DMS 273 (cell line): ENCODE measurements around the gene LAMA4.
A peak's percentile ranks its signal among the peaks of the same experiment; 100 is the strongest.

Experiments
- DNase-seq: peaks from one replicate; lab custom pipeline; 2025; ENCODE audit not compliant: unreplicated experiment; lab: John Stamatoyannopoulos, UW

Gene LAMA4

DNA sequence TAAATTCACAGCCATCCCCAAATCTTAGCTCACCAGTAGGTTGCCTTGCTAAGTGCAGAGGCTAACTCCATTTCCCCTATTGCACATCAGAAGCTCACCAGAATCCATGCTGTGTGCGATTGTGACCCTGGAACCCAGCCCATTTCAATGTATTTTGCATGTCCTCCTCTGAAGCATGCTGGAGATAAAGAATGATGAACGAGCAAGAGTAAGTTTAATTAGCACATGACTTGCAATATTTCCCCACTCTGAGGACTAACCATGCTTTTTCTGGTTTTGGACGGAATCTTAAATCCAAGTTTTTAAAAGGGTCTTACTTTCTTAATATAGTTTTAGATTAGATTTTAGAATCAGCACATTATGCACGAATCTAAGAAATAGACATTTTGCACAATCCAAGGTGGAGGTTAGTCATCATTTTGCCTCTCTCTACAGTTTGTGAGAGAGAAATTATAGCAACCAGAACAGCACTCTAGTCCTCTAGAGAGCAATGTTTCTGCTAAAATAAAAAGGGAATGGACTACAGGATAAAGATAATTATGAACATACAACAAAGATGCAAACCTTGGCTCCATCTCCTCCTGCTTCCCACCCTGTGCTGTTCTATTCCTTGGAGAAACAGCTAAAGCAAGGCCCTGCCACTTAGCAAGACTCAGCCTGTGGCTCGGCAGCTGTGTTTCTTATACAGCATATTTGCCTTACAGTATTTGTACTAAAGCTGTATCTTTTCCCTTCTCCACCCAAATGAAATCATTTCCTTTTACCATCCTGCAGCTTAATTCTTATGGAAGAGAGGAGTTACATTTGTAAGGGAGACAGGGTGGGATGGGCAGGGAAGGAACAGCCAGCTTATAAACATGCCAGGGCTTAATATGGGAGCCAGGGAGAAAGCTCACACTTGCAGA, 24.9 kb upstream of the LAMA4 start:
- DNase-seq = no peak

GRCh38 chr6:112275365-112275764, 21.0 kb upstream of the LAMA4 start:
- DNase-seq = no peak

DNA sequence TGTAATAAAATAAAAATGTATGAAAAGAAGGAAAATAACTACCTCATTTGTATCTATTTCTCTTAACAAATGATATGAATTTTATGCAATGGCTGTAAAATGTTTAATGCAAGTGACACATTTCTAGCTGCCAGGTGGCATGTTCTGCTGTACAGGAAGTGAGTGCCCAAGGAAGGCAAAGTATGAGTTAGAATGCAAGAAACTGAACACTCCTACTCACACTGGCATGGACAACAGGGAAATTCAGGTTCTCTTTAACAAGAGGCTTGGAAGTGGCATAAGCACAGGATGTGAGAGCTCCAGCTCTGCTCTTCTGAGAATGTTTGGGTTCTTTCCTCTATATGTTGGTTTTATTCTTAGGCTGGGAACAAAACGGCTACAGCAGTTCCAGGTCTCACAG, 20.4 kb upstream of the LAMA4 start:
- no peak for DNase-seq

GRCh38 chr6:112272799-112273198, 18.4 kb upstream of the LAMA4 start:
- DNase-seq = no peak

- no peak for DNase-seq
These were observed 16.4 kb upstream of the LAMA4 start for GRCh38 chr6:112270756-112271155.

GRCh38 chr6:112269979-112270566, 15.7 kb upstream of the LAMA4 start:
- no peak for DNase-seq

- peak; percentile 11 for DNase-seq
These were observed 14.7 kb upstream of the LAMA4 start for GRCh38 chr6:112269114-112269513.

GRCh38 chr6:112268654-112269053, 14.3 kb upstream of the LAMA4 start:
- DNase-seq = no peak

DNA sequence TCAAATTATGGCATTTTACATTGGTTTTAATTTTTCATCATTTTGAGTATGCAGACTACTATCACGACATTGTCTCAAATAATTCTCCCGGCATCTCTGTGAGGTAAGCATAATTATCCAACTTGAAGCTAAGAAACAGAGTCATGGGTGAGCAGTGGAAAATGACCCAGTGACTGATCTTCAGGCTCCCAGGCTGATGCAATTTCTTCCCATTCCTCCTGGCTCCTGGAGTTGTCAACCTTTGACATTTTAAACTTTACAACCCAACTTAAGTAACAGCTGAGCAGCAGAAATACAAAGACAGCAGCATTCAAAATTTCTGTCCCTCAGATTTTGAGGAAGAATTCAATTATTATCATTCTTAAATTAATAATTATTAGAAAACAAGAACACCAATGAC, 13.7 kb upstream of the LAMA4 start:
- no peak for DNase-seq

GRCh38 chr6:112266331-112266730, 12.0 kb upstream of the LAMA4 start:
- no peak for DNase-seq

DNA sequence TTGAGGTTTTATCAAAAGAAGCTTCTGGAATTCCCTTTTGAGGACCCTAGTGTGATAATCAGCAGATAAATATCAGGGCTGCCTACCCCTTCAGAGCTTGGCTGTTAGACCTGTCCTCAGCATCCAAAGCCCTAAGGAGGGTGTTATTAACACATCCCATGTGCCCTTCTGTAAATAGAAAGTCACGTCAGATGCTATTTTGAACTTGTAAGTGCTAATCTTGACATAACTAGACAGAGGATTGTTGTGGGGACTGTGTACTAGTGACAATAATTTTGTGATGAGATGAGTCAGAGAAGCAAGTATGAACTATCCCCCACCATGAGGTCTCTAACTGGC, 4.9 kb upstream of the LAMA4 start:
- no peak for DNase-seq

GRCh38 chr6:112258642-112259336, 4.4 kb upstream of the LAMA4 start:
- DNase-seq = no peak

DNA sequence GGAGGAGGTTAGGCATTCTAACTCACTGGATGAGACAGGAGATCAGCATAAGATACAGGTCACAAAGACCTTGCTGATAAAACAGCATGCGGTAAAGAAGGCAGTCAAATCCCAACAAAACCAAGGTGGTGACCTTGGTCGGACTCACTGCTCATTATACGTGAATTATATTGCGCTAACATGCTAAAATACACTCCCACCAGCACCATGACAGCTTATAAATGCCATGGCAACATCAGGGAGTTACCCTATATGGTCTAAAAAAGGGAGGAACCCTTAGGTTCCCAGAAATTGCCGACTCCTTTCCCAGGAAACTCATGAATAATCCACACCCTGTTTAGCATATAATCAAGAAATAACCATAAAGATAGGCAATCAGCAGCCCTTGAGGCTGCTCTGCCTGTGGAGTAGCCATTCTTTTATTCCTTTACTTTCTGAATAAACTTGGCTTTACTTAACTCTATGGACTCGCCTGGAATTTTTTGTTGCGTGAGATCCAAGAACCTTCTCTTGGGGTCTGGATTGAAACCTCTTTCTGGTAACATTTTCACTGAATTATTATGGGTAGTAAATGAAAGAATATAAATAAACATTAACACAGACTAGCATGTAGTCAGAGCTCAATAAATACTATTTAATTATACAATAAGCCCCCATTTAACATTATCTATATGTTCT, 3.0 kb upstream of the LAMA4 start:
- no peak for DNase-seq

DNA sequence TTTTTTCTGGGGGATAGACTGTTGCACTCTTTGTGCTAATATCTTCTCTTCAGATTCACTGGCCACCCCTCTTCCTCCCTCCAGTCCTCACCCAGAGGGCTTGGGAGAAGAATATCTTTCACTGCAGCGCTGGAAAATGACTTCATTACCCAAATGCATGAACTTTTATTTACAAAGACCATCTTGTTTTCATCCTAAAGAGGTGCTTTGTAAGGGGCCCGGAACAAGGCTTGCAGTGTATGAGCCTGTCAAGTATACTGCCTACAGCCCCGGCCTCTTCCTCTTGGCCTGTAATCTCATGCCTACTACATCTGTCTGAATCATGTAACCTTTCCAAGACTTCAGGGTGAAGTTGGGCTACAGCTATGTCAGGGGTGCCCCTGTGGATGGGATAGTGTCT, 554 bp upstream of the LAMA4 start:
- no peak for DNase-seq

- peak; percentile 43 for DNase-seq
These were observed 898 bp downstream of the LAMA4 start for GRCh38 chr6:112253498-112253840.

GRCh38 chr6:112252571-112253497, 1.5 kb downstream of the LAMA4 start:
- DNase-seq = peak; percentile 11

- no peak for DNase-seq
These were observed 3.0 kb downstream of the LAMA4 start for GRCh38 chr6:112251171-112251875.

- no peak for DNase-seq
These were observed 4.9 kb downstream of the LAMA4 start for GRCh38 chr6:112249489-112249888.

GRCh38 chr6:112247275-112247674, 7.1 kb downstream of the LAMA4 start:
- DNase-seq = no peak
